ENCODE results near the gene CCNI2.
A peak's percentile ranks its signal among the peaks of the same experiment; 100 is the strongest.

Gene CCNI2

GRCh38 chr5:132746954-132747615 lies at the start of gene CCNI2:
Gene CCNI2, plus strand, starts transcription at chr5:132747426. Its CDS starts 70 bp downstream, at chr5:132747496.
- Mint-ChIP-seq H3K36me3 (ENCODE audit: low read depth) (peaks cover 12% of the 10 kb centered on the region), H3K4me3 (peak within 1 kb of the TSS; percentile 83)

DNA sequence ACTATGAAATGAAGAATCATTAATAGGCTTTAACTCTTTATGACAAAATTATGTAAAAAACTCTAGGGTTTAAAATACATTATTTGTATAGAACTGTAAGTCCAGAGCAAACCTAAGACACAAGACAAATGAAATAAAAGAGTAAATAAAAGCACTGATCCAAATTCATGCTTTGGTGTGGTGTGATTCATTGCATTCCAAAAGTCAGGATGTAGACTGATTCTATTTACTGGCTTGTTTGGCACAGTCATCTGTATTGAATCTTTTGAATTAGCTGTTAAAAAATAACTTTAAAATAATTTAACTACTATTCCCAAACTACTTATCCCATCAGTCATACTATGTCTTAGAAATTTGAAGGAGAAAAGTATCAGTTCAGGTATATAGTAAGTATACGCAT lies 42.4 kb upstream of the CCNI2 start:
- Mint-ChIP-seq H3K27me3 (ENCODE audit: low read depth) (no peaks in the 10 kb centered on the region), H3K9me3 (no peaks in the 10 kb centered on the region), H3K4me1 (ENCODE audit: low read depth) (peaks cover 25% of the 10 kb centered on the region), H3K27ac (peak overlapping the region; percentile 50), H3K36me3 (ENCODE audit: low read depth) (peaks cover 45% of the 10 kb centered on the region), H3K4me3 (no peak overlapping the region)

More at GRCh38 chr5:132746954-132747615, at the start of gene CCNI2:
- H3K27ac Mint-ChIP-seq = peak within 1 kb of the TSS; percentile 72
- peaks cover 25% of the 10 kb centered on the region for H3K27me3 Mint-ChIP-seq (ENCODE audit: low read depth)
- H3K4me1 Mint-ChIP-seq (ENCODE audit: low read depth) = peaks cover 35% of the 10 kb centered on the region
- no peaks in the 10 kb centered on the region for H3K9me3 Mint-ChIP-seq

DNA sequence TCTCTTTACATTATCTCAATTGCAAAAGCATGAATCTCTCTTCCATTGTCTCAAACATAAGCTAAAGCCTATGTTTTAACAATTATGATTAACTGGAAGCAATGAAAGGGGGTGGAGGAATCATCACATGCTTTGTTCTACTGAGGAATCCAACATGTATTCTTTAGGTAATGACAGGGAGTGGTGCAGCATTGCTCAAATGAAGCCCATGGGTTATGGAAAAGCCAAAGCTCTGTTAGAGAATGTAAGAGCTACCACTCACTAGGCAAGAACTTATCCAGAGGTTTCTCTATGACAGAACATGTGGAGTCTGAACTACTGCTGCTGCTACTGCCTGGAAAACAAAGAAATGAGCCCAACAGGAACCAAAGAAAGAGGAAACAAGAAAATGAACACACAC lies 38.6 kb upstream of the CCNI2 start:
- Mint-ChIP-seq H3K4me1 (ENCODE audit: low read depth) (peaks cover 15% of the 10 kb centered on the region), H3K4me3 (no peak overlapping the region), H3K9me3 (no peaks in the 10 kb centered on the region), H3K27me3 (ENCODE audit: low read depth) (no peaks in the 10 kb centered on the region), H3K27ac (no peak overlapping the region), H3K36me3 (ENCODE audit: low read depth) (peaks cover 28% of the 10 kb centered on the region)

DNA sequence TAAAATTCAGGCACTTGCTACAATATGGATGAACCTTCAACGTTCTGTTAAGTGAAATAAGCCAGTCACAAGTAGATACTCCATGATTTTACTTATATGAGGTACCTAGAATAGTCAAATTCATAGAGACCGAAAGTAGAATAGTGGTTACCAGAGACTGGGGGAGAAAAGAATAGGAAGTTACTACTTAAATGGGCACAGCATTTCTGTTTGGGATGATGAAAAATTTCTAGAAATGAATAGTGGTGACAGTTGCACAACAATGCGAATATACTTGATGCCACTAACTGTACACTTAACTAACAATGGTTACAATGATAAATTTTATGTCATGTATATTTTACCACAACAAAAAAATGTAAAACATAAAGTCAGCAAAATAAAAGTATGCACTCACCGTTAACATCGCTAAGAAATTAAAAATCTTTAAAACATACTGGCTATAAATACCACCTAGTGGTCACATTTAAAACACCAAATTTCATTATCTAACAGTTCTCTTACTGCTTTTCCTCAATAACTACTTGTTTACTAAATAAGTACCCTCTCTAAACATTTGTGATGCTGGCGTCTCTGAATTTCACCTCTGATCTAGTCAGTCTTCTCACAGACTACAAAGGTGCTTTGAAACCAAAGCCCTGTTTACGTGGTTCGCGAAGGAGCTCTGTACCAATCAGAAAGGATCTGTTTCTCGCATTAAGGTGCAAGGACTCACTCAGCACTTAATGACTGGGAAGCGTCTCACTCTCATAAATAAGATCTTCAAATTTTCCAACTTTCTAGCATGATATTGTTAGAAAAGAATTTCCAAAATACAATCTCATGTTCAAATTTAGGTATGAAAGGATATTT lies 32.5 kb upstream of the CCNI2 start:
- Mint-ChIP-seq H3K27me3 (ENCODE audit: low read depth) (no peaks in the 10 kb centered on the region), H3K36me3 (ENCODE audit: low read depth) (peaks cover 29% of the 10 kb centered on the region), H3K4me1 (ENCODE audit: low read depth) (peaks cover 14% of the 10 kb centered on the region), H3K4me3 (peak overlapping the region; percentile 29), H3K27ac (peak overlapping the region; percentile 52), H3K9me3 (no peaks in the 10 kb centered on the region)

DNA sequence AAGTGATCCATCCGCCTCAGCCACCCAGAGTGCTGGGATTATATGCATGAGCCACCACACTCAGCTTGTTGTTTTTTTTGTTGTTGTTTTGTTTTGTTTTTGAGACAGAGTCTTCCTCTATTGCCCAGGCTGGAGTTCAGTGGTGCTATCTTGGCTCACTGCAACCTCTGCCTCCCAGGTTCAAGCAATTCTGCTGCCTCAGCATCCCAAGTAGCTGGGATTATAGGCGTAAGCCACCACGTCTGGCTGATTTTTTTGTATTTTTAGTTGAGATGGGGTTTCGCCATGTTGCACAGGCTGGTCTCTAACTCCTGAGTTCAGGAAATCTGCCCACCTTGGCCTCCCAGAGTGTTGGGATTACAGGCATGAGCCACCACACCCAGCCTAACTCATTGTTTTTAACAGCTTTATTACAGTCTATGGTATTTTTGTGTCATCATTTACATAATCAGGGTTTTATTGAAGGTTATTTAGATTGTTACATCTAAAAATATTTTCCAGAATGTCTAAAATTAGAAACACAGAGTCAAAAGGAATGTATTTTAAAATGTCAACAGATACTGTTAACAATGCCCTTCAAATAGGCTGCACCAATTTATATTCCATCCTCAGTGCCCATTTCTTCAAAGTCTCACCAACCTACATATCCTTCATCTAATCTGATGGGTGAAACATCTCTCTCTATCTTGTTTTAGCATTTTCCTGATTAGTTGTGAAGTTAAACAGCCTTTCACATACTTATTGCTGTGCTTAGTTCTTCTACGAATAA lies 28.5 kb upstream of the CCNI2 start:
- Mint-ChIP-seq H3K4me1 (ENCODE audit: low read depth) (peaks cover 14% of the 10 kb centered on the region), H3K36me3 (ENCODE audit: low read depth) (peaks cover 39% of the 10 kb centered on the region), H3K27me3 (ENCODE audit: low read depth) (no peaks in the 10 kb centered on the region), H3K9me3 (no peaks in the 10 kb centered on the region), H3K27ac (no peak overlapping the region), H3K4me3 (no peak overlapping the region)

GRCh38 chr5:132725745-132726144 lies 21.5 kb upstream of the CCNI2 start:
- H3K27me3 Mint-ChIP-seq (ENCODE audit: low read depth) = no peaks in the 10 kb centered on the region
- no peaks in the 10 kb centered on the region for H3K9me3 Mint-ChIP-seq
- H3K27ac Mint-ChIP-seq = no peak overlapping the region
- H3K4me3 Mint-ChIP-seq = no peak overlapping the region
- H3K36me3 Mint-ChIP-seq (ENCODE audit: low read depth) = peaks cover 35% of the 10 kb centered on the region
- peaks cover 6% of the 10 kb centered on the region for H3K4me1 Mint-ChIP-seq (ENCODE audit: low read depth)

- H3K27ac Mint-ChIP-seq = peak overlapping the region; percentile 34
- H3K4me3 Mint-ChIP-seq = no peak overlapping the region
Measured at GRCh38 chr5:132729896-132730295, 17.3 kb upstream of the CCNI2 start.

GRCh38 chr5:132733499-132734148 lies 13.6 kb upstream of the CCNI2 start:
- Mint-ChIP-seq H3K9me3 (no peaks in the 10 kb centered on the region), H3K27me3 (ENCODE audit: low read depth) (no peaks in the 10 kb centered on the region), H3K4me1 (ENCODE audit: low read depth) (peaks cover 40% of the 10 kb centered on the region), H3K4me3 (no peak overlapping the region), H3K27ac (no peak overlapping the region), H3K36me3 (ENCODE audit: low read depth) (peaks cover 15% of the 10 kb centered on the region)

More at GRCh38 chr5:132729896-132730295, 17.3 kb upstream of the CCNI2 start:
- Mint-ChIP-seq H3K36me3 (ENCODE audit: low read depth) (peaks cover 24% of the 10 kb centered on the region), H3K4me1 (ENCODE audit: low read depth) (peaks cover 17% of the 10 kb centered on the region), H3K9me3 (no peaks in the 10 kb centered on the region), H3K27me3 (ENCODE audit: low read depth) (no peaks in the 10 kb centered on the region)

GRCh38 chr5:132734687-132735086 lies 12.5 kb upstream of the CCNI2 start:
- Mint-ChIP-seq H3K9me3 (no peaks in the 10 kb centered on the region), H3K4me3 (no peak overlapping the region), H3K27me3 (ENCODE audit: low read depth) (peaks cover 3% of the 10 kb centered on the region), H3K36me3 (ENCODE audit: low read depth) (peaks cover 11% of the 10 kb centered on the region), H3K4me1 (ENCODE audit: low read depth) (peaks cover 40% of the 10 kb centered on the region), H3K27ac (no peak overlapping the region)

GRCh38 chr5:132736853-132737833 lies 10.1 kb upstream of the CCNI2 start, which contains the start of gene KIF3A:
Gene KIF3A, minus strand, starts transcription at chr5:132737546. Its CDS starts 127 bp downstream, at chr5:132737419.
- H3K36me3 Mint-ChIP-seq (ENCODE audit: low read depth) = peaks cover 6% of the 10 kb centered on the region
- H3K4me3 Mint-ChIP-seq = peak within 1 kb of the TSS; percentile 89
- H3K27me3 Mint-ChIP-seq (ENCODE audit: low read depth) = peaks cover 14% of the 10 kb centered on the region
- no peaks in the 10 kb centered on the region for H3K9me3 Mint-ChIP-seq
- H3K27ac Mint-ChIP-seq = peak within 1 kb of the TSS; percentile 87
- H3K4me1 Mint-ChIP-seq (ENCODE audit: low read depth) = peaks cover 35% of the 10 kb centered on the region

DNA sequence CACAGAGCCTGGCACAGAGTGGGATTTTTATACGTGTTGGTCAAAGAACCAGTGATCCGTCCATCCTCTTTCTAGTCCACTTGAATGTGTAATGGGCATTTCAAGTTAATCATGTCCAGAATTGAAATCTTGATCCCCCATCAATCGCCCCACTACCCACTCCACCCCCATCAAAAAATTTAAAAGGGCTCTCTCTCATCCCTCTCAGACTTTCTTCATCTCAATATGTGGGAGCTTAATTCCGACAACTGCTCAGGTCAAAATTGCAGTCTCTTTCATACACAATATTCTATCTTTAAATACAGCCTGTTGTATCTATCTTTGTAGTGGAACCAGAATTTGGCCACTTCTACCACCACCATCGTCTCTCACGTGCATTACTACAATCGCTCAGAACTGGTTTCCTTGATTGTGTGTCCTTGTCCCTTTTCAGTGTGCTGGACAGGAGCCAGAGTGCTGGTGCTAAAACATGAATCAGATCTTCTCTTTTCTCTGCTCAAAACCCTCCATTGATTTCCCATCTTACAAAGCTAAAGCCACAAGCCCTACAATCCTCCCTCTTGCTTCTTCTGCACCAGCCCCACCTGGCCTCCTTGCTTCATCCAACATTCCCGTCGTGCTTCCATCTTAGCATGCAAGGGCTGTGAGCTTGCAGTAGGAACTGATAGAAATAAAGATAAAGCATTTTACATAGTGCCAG lies 9.1 kb upstream of the CCNI2 start:
- Mint-ChIP-seq H3K4me3 (peak overlapping the region; percentile 89), H3K36me3 (ENCODE audit: low read depth) (peaks cover 6% of the 10 kb centered on the region), H3K27ac (peak overlapping the region; percentile 87), H3K9me3 (no peaks in the 10 kb centered on the region), H3K4me1 (ENCODE audit: low read depth) (peaks cover 35% of the 10 kb centered on the region), H3K27me3 (ENCODE audit: low read depth) (peaks cover 19% of the 10 kb centered on the region)

- H3K27me3 Mint-ChIP-seq (ENCODE audit: low read depth) = peaks cover 21% of the 10 kb centered on the region
- no peak overlapping the region for H3K27ac Mint-ChIP-seq
- H3K36me3 Mint-ChIP-seq (ENCODE audit: low read depth) = no peaks in the 10 kb centered on the region
- H3K4me1 Mint-ChIP-seq (ENCODE audit: low read depth) = peaks cover 30% of the 10 kb centered on the region
- no peak overlapping the region for H3K4me3 Mint-ChIP-seq
- no peaks in the 10 kb centered on the region for H3K9me3 Mint-ChIP-seq
Measured at GRCh38 chr5:132739232-132739631, 8.0 kb upstream of the CCNI2 start.

DNA sequence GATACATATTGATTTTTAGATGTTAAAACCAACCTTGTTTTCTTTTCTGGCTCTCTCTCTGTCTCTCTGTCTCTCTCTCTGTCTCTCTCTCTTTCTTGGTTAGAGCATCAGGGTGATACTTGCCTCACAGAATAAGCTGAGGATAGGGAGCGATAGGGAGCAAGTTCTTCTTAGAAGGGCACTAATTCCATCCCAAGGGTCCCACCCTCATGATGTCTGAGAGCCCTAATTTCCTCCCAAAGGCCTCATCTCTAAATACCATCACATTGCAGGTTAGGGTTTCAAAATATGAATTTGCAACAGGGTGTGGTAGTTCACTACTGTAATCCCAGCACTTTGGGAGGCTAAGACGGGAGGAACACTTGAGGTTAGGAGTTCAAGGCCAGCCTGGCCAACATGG lies 5.1 kb upstream of the CCNI2 start:
- H3K27ac Mint-ChIP-seq = no peak overlapping the region
- H3K9me3 Mint-ChIP-seq = no peaks in the 10 kb centered on the region
- no peaks in the 10 kb centered on the region for H3K36me3 Mint-ChIP-seq (ENCODE audit: low read depth)
- peaks cover 39% of the 10 kb centered on the region for H3K27me3 Mint-ChIP-seq (ENCODE audit: low read depth)
- H3K4me1 Mint-ChIP-seq (ENCODE audit: low read depth) = peaks cover 16% of the 10 kb centered on the region
- no peak overlapping the region for H3K4me3 Mint-ChIP-seq
